GM23248 (cell line): Measurements from ENCODE around the gene ACSL4.

Experiments used
- EZH2 ChIP-seq: fragments of 200-600 bp; sonication (generic); IDR thresholded peaks from 2 replicates; pipeline ENCODE4 v1.6.1; 2018; ENCODE audit warnings: antibody characterized with exemption, mild to moderate bottlenecking; ENCODE audit not compliant: insufficient read depth, poor library complexity, severe bottlenecking
- EZH2phosphoT487 ChIP-seq: fragments of 200-600 bp; sonication (generic); IDR thresholded peaks from 2 replicates; pipeline ENCODE4 v1.6.1; 2018; ENCODE audit warnings: antibody characterized with exemption, moderate library complexity, mild to moderate bottlenecking, low read depth; ENCODE audit not compliant: insufficient read depth

GRCh38 chrX:109626637-109627036 is 106.4 kb downstream of the ACSL4 start:
- no peak for TF ChIP-seq EZH2
- TF ChIP-seq EZH2phosphoT487: no peak
